Measurements from ENCODE around the gene VPS18.

Gene VPS18

DNA sequence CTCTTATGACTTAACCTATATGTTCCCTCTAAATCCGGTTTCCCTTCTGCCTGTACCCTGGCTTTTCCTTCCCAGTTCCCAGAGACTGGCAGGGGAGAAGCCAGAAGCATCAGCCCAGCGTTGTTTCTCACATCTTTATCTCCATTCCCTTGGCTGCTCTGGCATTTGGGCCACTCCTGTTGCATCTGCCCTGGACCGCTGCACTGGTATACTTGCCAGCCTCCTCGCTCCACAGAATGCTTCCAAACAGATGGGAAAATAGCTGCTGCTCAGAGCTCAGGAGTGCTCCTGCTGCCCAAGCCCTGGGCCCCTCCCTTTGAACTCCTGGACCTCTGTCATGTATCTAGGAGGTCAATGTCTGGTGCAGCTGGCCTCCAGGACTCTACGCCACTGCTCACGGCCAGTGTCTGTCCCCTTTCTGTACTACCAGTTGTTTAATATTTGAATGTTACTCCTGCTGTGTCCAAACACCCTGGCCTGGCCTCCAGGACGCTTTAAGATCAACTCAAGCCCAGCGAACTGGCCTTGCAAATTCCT lies 43.6 kb upstream of the VPS18 start:
- no peaks in the 10 kb centered on the region for H3K9me2 ChIP-seq (replicated peaks; ENCODE audit: insufficient read depth, low read length)
- no peaks in the 10 kb centered on the region for H3K79me2 ChIP-seq (ENCODE audit: insufficient read depth, low read length)
- H3K4me3 ChIP-seq (ENCODE audit: insufficient read depth, low read length, poor library complexity, severe bottlenecking) = no peak overlapping the region
- no peaks in the 10 kb centered on the region for H3K27me3 ChIP-seq (ENCODE audit: low read length)
- H3K9me3 ChIP-seq (ENCODE audit: insufficient read depth, low read length) = no peaks in the 10 kb centered on the region
- H3K4me2 ChIP-seq (ENCODE audit: low read depth, low read length, poor library complexity, severe bottlenecking) = no peak overlapping the region
- H3F3A ChIP-seq (ENCODE audit: insufficient read depth) = no peaks in the 10 kb centered on the region
- H3K9ac ChIP-seq (ENCODE audit: low read length) = no peak overlapping the region
- H2AFZ ChIP-seq (ENCODE audit: low read depth, low read length, severe bottlenecking) = no peak overlapping the region
- H3K36me3 ChIP-seq (ENCODE audit: low read length) = no peaks in the 10 kb centered on the region
- H4K20me1 ChIP-seq (ENCODE audit: low read depth, low read length) = no peaks in the 10 kb centered on the region
- TF ChIP-seq EZH2phosphoT487 (conservative IDR thresholded peaks at IDR 0.05; ENCODE audit: low read length) = no peak
- TF ChIP-seq, protein P1, sequence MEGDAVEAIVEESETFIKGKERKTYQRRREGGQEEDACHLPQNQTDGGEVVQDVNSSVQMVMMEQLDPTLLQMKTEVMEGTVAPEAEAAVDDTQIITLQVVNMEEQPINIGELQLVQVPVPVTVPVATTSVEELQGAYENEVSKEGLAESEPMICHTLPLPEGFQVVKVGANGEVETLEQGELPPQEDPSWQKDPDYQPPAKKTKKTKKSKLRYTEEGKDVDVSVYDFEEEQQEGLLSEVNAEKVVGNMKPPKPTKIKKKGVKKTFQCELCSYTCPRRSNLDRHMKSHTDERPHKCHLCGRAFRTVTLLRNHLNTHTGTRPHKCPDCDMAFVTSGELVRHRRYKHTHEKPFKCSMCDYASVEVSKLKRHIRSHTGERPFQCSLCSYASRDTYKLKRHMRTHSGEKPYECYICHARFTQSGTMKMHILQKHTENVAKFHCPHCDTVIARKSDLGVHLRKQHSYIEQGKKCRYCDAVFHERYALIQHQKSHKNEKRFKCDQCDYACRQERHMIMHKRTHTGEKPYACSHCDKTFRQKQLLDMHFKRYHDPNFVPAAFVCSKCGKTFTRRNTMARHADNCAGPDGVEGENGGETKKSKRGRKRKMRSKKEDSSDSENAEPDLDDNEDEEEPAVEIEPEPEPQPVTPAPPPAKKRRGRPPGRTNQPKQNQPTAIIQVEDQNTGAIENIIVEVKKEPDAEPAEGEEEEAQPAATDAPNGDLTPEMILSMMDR (IDR thresholded peaks at IDR 0.05; ENCODE audit: insufficient read depth, low read length, poor library complexity, severe bottlenecking) = no peak
- H3K27ac ChIP-seq (ENCODE audit: low read depth, low read length) = no peak overlapping the region

DNA sequence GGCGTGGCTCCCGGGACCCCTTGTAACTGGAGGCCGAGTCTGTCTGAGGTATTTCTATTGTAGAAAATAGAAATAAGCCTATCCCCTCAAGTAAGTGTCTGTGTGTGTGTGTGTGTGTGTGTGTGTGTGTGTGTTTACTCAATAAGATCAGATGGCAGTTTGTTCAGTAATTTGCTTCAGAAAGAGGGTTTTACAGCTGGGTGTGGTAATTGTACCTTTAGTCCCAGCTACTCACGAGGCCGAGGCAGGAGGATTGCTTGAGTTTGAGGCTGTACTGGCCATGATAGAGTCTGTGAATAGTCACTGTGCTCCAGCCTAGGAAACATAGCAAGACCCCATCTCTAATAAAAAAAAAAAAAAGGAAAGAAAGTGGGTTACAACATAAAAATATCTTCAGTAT lies 41.7 kb upstream of the VPS18 start:
- Histone ChIP-seq H3K79me2 (ENCODE audit: insufficient read depth, low read length) (no peaks in the 10 kb centered on the region), H2AFZ (ENCODE audit: low read depth, low read length, severe bottlenecking) (no peak overlapping the region), H3K27ac (ENCODE audit: low read depth, low read length) (no peak overlapping the region), H3K27me3 (ENCODE audit: low read length) (no peaks in the 10 kb centered on the region), H3K4me3 (ENCODE audit: insufficient read depth, low read length, poor library complexity, severe bottlenecking) (no peak overlapping the region), H3K36me3 (ENCODE audit: low read length) (no peaks in the 10 kb centered on the region), H3K9me2 (replicated peaks; ENCODE audit: insufficient read depth, low read length) (no peaks in the 10 kb centered on the region), H3F3A (ENCODE audit: insufficient read depth) (no peaks in the 10 kb centered on the region), H4K20me1 (ENCODE audit: low read depth, low read length) (no peaks in the 10 kb centered on the region), H3K4me2 (ENCODE audit: low read depth, low read length, poor library complexity, severe bottlenecking) (no peak overlapping the region), H3K9ac (ENCODE audit: low read length) (no peak overlapping the region), H3K9me3 (ENCODE audit: insufficient read depth, low read length) (no peaks in the 10 kb centered on the region)
- TF ChIP-seq, protein P1 (IDR thresholded peaks at IDR 0.05; ENCODE audit: insufficient read depth, low read length, poor library complexity, severe bottlenecking) = no peak
- no peak for TF ChIP-seq EZH2phosphoT487 (conservative IDR thresholded peaks at IDR 0.05; ENCODE audit: low read length)

DNA sequence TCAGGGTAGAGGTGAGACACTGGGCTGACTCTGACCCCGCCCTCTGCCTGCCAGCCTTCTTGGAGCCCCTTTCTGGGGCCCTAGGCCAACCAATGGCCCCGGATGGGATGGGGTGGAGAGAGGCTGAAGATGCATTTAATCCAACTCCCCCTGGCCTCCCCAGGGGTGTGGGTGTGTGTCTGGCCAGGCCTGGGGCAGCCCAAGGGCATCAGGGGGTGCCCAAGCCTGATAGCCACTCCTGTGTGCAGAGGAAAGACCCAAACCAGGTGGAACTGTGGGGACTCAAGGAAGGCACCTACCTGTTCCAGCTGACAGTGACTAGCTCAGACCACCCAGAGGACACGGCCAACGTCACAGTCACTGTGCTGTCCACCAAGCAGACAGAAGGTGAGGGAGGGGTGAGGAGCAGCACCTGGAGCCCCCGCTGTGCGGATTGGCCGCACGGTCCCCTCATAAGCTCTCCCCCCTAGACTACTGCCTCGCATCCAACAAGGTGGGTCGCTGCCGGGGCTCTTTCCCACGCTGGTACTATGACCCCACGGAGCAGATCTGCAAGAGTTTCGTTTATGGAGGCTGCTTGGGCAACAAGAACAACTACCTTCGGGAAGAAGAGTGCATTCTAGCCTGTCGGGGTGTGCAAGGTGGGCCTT lies 40.9 kb upstream of the VPS18 start:
- no peak overlapping the region for H3K27ac ChIP-seq (ENCODE audit: low read depth, low read length)
- no peaks in the 10 kb centered on the region for H4K20me1 ChIP-seq (ENCODE audit: low read depth, low read length)
- no peak overlapping the region for H2AFZ ChIP-seq (ENCODE audit: low read depth, low read length, severe bottlenecking)
- H3F3A ChIP-seq (ENCODE audit: insufficient read depth) = no peaks in the 10 kb centered on the region
- H3K27me3 ChIP-seq (ENCODE audit: low read length) = no peaks in the 10 kb centered on the region
- no peak overlapping the region for H3K4me2 ChIP-seq (ENCODE audit: low read depth, low read length, poor library complexity, severe bottlenecking)
- no peaks in the 10 kb centered on the region for H3K36me3 ChIP-seq (ENCODE audit: low read length)
- H3K9ac ChIP-seq (ENCODE audit: low read length) = no peak overlapping the region
- TF ChIP-seq EZH2phosphoT487 (conservative IDR thresholded peaks at IDR 0.05; ENCODE audit: low read length) = no peak
- TF ChIP-seq, protein P1 (IDR thresholded peaks at IDR 0.05; ENCODE audit: insufficient read depth, low read length, poor library complexity, severe bottlenecking) = no peak
- no peaks in the 10 kb centered on the region for H3K9me3 ChIP-seq (ENCODE audit: insufficient read depth, low read length)
- H3K79me2 ChIP-seq (ENCODE audit: insufficient read depth, low read length) = no peaks in the 10 kb centered on the region
- H3K9me2 ChIP-seq (replicated peaks; ENCODE audit: insufficient read depth, low read length) = no peaks in the 10 kb centered on the region
- H3K4me3 ChIP-seq (ENCODE audit: insufficient read depth, low read length, poor library complexity, severe bottlenecking) = no peak overlapping the region
